GM12865 (cell line): ENCODE data around the gene KCTD1.

Experiments used
- DNase-seq: peaks from one replicate; pipeline ENCODE4 v3.0.0; 2010; ENCODE audit warnings: low read depth
- H3K4me3 ChIP-seq: 2 replicates; pipeline ENCODE4 v1.5.1; 2011; ENCODE audit warnings: mild to moderate bottlenecking, low read depth, low read length, control low read depth
- TF ChIP-seq, protein P1 (sequence below): IDR thresholded peaks from 2 replicates; pipeline ENCODE4 v1.5.1; 2011; ENCODE audit warnings: low read length, control low read depth, low read depth, inconsistent platforms; ENCODE audit not compliant: insufficient read depth; ENCODE audit errors: missing control alignments

KCTD1 gene

DNA sequence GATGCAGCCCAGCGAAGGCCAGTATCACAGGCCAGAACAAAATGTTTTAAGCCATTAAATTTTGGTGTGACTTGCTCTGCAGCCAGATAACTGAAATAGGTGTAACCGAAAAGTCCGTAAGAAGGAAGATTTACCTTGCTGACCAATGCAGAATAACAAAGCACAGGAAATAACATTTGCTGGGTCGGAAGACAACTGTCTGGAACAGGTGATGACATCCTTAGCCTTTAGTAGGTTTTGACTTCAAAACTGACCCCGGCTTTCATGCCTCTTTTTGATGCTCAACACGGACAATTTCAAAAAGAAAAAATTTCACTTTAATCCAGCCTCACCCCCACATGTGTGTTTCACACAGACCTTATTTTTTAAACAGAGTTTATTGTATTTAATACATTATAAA is 93.7 kb downstream of the KCTD1 start:
- no peak overlapping the region for H3K4me3 ChIP-seq
- no peak for DNase-seq
- TF ChIP-seq, protein P1, sequence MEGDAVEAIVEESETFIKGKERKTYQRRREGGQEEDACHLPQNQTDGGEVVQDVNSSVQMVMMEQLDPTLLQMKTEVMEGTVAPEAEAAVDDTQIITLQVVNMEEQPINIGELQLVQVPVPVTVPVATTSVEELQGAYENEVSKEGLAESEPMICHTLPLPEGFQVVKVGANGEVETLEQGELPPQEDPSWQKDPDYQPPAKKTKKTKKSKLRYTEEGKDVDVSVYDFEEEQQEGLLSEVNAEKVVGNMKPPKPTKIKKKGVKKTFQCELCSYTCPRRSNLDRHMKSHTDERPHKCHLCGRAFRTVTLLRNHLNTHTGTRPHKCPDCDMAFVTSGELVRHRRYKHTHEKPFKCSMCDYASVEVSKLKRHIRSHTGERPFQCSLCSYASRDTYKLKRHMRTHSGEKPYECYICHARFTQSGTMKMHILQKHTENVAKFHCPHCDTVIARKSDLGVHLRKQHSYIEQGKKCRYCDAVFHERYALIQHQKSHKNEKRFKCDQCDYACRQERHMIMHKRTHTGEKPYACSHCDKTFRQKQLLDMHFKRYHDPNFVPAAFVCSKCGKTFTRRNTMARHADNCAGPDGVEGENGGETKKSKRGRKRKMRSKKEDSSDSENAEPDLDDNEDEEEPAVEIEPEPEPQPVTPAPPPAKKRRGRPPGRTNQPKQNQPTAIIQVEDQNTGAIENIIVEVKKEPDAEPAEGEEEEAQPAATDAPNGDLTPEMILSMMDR: no peak

DNA sequence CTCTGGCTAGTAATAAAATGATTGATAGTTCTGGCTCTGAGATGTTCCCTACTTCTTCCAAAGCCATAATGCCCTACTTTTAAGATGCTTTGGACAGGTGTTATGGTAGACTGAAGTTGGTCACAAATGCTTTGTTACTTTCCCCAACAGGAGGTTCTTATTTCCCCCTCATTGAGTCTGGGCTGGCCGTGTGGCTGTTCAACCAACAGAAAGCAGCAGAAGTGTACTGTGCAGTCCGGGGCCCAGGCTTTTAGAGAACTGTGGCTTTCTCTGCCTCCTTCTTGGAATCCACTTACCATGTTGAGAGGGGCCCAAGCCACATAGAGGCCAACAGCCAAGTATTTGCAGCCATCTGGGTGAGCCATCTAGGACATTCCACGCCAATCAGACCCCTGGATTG is 94.2 kb downstream of the KCTD1 start:
- DNase-seq: no peak
- H3K4me3 ChIP-seq: no peak overlapping the region
- TF ChIP-seq, protein P1: no peak

DNA sequence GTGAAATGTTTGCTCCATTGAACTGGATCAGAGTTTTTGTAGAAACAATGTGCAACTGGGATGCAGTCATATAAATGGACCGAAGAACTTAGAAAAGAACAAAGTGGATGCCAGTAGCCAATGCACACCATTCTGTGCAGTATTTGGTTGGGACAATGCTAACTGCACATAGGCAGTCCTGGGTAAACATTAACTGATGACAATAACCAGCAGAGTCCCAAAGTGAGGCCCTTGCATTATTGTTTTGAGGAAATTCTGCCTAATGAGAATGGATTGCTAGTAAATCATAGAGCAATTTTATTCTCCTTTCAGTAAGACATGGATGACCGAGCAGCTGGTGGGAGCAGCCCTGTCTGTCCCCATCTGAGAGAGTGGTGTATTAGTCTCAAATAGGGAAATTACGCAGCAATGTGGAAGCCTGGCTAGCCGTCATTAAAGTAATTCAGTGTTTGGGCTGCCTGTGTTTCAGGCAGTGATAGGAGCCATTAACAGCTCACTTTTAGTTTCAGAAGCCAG is 94.9 kb downstream of the KCTD1 start:
- TF ChIP-seq, protein P1: no peak
- DNase-seq: no peak

DNA sequence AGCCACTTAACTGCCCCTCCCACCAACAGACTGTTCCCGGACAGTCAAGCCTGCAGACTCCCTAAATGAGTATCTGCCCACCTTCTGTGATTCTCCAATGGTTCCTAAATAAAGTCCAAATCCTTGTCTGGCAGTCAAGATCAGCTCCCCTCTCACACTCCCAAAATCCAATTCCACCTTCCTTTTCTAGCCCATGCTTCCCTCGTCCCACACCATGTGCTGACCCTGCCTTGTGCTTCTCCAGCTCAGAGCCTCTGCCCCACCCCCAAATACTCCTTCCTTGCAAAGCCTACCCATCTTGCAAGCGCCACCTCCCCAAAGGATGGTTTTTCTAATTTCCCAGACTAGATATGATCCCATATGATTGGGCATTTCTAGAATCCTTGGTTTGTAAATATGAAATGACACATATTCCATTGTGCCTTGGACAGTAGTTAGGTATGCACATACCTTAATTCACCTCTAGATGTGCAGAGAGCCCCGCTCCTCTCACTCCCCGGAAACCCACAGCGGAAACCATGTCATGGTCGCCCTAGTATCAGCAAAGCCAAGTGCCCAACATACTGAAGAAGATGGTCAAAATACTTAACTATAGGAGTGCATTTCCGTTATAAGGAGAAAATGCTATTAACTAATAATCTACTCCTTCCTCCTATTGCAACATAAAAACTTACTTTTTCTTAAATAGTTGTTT is 97.2 kb downstream of the KCTD1 start:
- H3K4me3 ChIP-seq: no peak overlapping the region
- DNase-seq: no peak
- TF ChIP-seq, protein P1: no peak

More for the DNA sequence above, 94.9 kb downstream of the KCTD1 start:
- H3K4me3 ChIP-seq: no peak overlapping the region

DNA sequence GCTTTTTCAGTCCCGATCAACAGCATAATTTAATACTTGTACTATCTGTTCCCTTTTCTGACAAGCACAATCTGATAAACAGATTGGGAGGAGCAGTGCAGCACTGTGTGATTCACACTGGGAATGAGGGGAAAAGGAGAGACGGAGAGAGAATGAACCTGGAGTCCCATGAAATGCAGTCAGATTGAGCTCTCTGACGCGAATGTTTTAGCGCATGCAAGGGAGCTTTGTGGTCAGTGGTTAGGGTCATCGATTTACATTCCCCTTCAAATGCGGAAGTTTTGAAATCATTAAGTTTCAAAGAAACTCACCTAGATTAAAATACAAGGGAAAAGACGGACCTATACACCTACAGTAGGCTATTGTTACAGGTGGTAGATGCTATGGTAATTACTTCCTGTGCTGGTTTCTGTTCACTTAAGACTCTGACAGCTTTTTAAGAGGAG is 99.6 kb downstream of the KCTD1 start:
- TF ChIP-seq, protein P1: no peak
- DNase-seq: peak; percentile 29
- no peak overlapping the region for H3K4me3 ChIP-seq

DNA sequence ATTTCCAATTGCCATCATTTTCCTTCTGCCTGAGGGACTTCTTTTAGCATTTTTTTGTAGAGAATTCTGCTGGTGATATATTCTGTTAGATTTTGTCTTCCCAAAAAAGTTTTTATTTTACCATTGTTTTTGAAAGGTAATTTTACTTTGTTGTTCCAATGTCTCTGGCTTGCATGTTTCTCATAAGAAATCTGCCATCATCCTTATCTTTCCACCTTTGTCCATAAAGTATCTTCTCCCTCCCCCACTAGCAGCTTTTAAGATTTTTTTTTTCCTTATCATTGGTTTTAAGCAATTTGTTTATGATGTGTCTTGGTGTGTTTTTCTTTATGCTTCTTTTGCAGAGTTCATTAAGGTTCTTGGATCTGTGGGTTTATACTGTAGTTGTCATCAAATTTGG is 104.5 kb downstream of the KCTD1 start:
- no peak overlapping the region for H3K4me3 ChIP-seq
- DNase-seq: no peak
- TF ChIP-seq, protein P1: no peak

- TF ChIP-seq, protein P1: no peak
- H3K4me3 ChIP-seq: no peak overlapping the region
- no peak for DNase-seq
Measured at GRCh38 chr18:26442126-26442525, 106.2 kb downstream of the KCTD1 start.
